HEK293 (cell line): Measurements from ENCODE around the gene CIAO1.
A peak's percentile ranks its signal among the peaks of the same experiment; 100 is the strongest.

Source experiments
- ATF2 ChIP-seq: fragments of 450-650 bp; formaldehyde crosslinking; IDR thresholded peaks from 2 replicates; pipeline ENCODE4 v1.5.1; 2016; ENCODE audit warnings: missing biosample characterization, missing genetic modification characterization, low read depth
- GLI2 ChIP-seq: fragments of 450-650 bp; formaldehyde crosslinking; IDR thresholded peaks from 2 replicates; pipeline ENCODE4; 2017; ENCODE audit warnings: missing biosample characterization, missing genetic modification characterization, low read depth, borderline replicate concordance
- PATZ1 ChIP-seq: fragments of 450-650 bp; formaldehyde crosslinking; IDR thresholded peaks from 2 replicates; pipeline ENCODE4 v1.5.1; 2016; ENCODE audit warnings: missing biosample characterization, missing genetic modification characterization
- YY1 ChIP-seq: fragments of 450-650 bp; formaldehyde crosslinking; IDR thresholded peaks from 2 replicates; pipeline ENCODE4 v1.5.1; 2018; ENCODE audit warnings: missing biosample characterization, missing genetic modification characterization
- ZBTB1 ChIP-seq: fragments of 450-650 bp; formaldehyde crosslinking; IDR thresholded peaks from 2 replicates; pipeline ENCODE4 v1.5.1; 2016; ENCODE audit warnings: missing biosample characterization, missing genetic modification characterization
- ZBTB44 ChIP-seq: fragments of 450-650 bp; IDR thresholded peaks from 2 replicates; pipeline ENCODE4 v1.5.1; 2018; ENCODE audit warnings: missing biosample characterization, mild to moderate bottlenecking, missing genetic modification characterization
- ZEB2 ChIP-seq: fragments of 450-650 bp; formaldehyde crosslinking; IDR thresholded peaks from 2 replicates; pipeline ENCODE4 v1.5.1; 2016; ENCODE audit warnings: missing biosample characterization, missing genetic modification characterization
- ZFHX2 ChIP-seq: fragments of 450-650 bp; formaldehyde crosslinking; conservative IDR thresholded peaks from 2 replicates; pipeline ENCODE4 v1.5.1; 2016; ENCODE audit warnings: missing biosample characterization, missing genetic modification characterization
- ZFP37 ChIP-seq: fragments of 450-650 bp; formaldehyde crosslinking; IDR thresholded peaks from 2 replicates; pipeline ENCODE4 v1.5.1; 2016; ENCODE audit warnings: missing biosample characterization, missing genetic modification characterization
- ZNF121 ChIP-seq: fragments of 450-650 bp; formaldehyde crosslinking; IDR thresholded peaks from 2 replicates; pipeline ENCODE4 v1.5.1; 2016; ENCODE audit warnings: missing biosample characterization, missing genetic modification characterization
- ZNF292 ChIP-seq: fragments of 450-650 bp; formaldehyde crosslinking; IDR thresholded peaks from 2 replicates; pipeline ENCODE4 v1.5.1; 2016; ENCODE audit warnings: low read depth, missing biosample characterization, missing genetic modification characterization, borderline replicate concordance
- ZNF302 ChIP-seq: fragments of 450-650 bp; formaldehyde crosslinking; IDR thresholded peaks from 2 replicates; pipeline ENCODE4 v1.5.1; 2016; ENCODE audit warnings: missing biosample characterization, missing genetic modification characterization, low read depth
- ZNF341 ChIP-seq: fragments of 450-650 bp; formaldehyde crosslinking; IDR thresholded peaks from 2 replicates; pipeline ENCODE4; 2016; ENCODE audit warnings: low read depth, missing biosample characterization, missing genetic modification characterization
- ZNF488 ChIP-seq: fragments of 450-650 bp; formaldehyde crosslinking; IDR thresholded peaks from 2 replicates; pipeline ENCODE4 v1.5.1; 2016; ENCODE audit warnings: missing biosample characterization, missing genetic modification characterization
- ZNF654 ChIP-seq: fragments of 450-650 bp; formaldehyde crosslinking; IDR thresholded peaks from 2 replicates; pipeline ENCODE4 v1.5.1; 2016; ENCODE audit warnings: low read depth, missing biosample characterization, missing genetic modification characterization
- ZNF677 ChIP-seq: fragments of 450-650 bp; IDR thresholded peaks from 2 replicates; pipeline ENCODE4 v1.5.0; 2018; ENCODE audit warnings: missing biosample characterization, mild to moderate bottlenecking, missing genetic modification characterization, moderate library complexity
- ZNF701 ChIP-seq: fragments of 450-650 bp; formaldehyde crosslinking; IDR thresholded peaks from 2 replicates; pipeline ENCODE4 v1.5.1; 2016; ENCODE audit warnings: missing biosample characterization, missing genetic modification characterization
- ZNF792 ChIP-seq: fragments of 450-650 bp; formaldehyde crosslinking; IDR thresholded peaks from 2 replicates; pipeline ENCODE4 v1.5.1; 2016; ENCODE audit warnings: missing biosample characterization, missing genetic modification characterization
- ZSCAN16 ChIP-seq: fragments of 450-650 bp; formaldehyde crosslinking; IDR thresholded peaks from 2 replicates; pipeline ENCODE4 v1.5.1; 2016; ENCODE audit warnings: missing biosample characterization, missing genetic modification characterization
- TF ChIP-seq, protein P1 (sequence below): fragments of 450-650 bp; formaldehyde crosslinking; IDR thresholded peaks from 2 replicates; pipeline ENCODE4 v1.5.1; 2016; ENCODE audit warnings: missing biosample characterization, missing genetic modification characterization
- TF ChIP-seq, protein P2 (sequence below): fragments of 450-650 bp; formaldehyde crosslinking; IDR thresholded peaks from 2 replicates; pipeline ENCODE4 v1.5.1; 2017; ENCODE audit warnings: missing biosample characterization, missing genetic modification characterization
- TF ChIP-seq, protein P3 (sequence below): fragments of 450-650 bp; formaldehyde crosslinking; IDR thresholded peaks from 2 replicates; pipeline ENCODE4 v1.5.1; 2016; ENCODE audit warnings: missing biosample characterization, missing genetic modification characterization
- TF ChIP-seq, protein P4 (sequence below): fragments of 450-650 bp; formaldehyde crosslinking; IDR thresholded peaks from 2 replicates; pipeline ENCODE4 v1.5.1; 2017; ENCODE audit warnings: missing biosample characterization, missing genetic modification characterization
- TF ChIP-seq, protein P5 (sequence below): fragments of 450-650 bp; formaldehyde crosslinking; IDR thresholded peaks from 2 replicates; pipeline ENCODE4 v1.5.1; 2016; ENCODE audit warnings: missing biosample characterization, missing genetic modification characterization

Gene CIAO1

GRCh38 chr2:96265840-96266679 lies at the start of gene CIAO1, which contains the start of gene TMEM127 (continued):
- TF ChIP-seq ZNF792: peak; percentile 76; the same call in 1 of the 2 replicates
- TF ChIP-seq, protein P1, sequence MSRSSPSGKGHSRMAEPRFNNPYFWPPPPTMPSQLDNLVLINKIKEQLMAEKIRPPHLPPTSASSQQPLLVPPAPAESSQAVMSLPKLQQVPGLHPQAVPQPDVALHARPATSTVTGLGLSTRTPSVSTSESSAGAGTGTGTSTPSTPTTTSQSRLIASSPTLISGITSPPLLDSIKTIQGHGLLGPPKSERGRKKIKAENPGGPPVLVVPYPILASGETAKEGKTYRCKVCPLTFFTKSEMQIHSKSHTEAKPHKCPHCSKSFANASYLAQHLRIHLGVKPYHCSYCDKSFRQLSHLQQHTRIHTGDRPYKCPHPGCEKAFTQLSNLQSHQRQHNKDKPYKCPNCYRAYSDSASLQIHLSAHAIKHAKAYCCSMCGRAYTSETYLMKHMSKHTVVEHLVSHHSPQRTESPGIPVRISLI (tag by site-specific recombination): no peak
- TF ChIP-seq ZBTB44 (tag by site-specific recombination): no peak
- peak; percentile 66 for TF ChIP-seq ZEB2 (tag by site-specific recombination)
- TF ChIP-seq ZFP37: peak; percentile 66
- no peak for TF ChIP-seq ZNF488 (tag by site-specific recombination)
- TF ChIP-seq ZBTB1: peak; percentile 97; the same call in 1 of the 2 replicates
- TF ChIP-seq ZSCAN16 (tag by site-specific recombination): no peak
- TF ChIP-seq ZFHX2 (tag by site-specific recombination): peak; percentile 89
- TF ChIP-seq ZNF302 (tag by site-specific recombination): no peak
- TF ChIP-seq, protein P2, sequence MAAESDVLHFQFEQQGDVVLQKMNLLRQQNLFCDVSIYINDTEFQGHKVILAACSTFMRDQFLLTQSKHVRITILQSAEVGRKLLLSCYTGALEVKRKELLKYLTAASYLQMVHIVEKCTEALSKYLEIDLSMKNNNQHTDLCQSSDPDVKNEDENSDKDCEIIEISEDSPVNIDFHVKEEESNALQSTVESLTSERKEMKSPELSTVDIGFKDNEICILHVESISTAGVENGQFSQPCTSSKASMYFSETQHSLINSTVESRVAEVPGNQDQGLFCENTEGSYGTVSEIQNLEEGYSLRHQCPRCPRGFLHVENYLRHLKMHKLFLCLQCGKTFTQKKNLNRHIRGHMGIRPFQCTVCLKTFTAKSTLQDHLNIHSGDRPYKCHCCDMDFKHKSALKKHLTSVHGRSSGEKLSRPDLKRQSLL (tag by site-specific recombination): no peak
- TF ChIP-seq PATZ1 (tag by site-specific recombination): peak; percentile 85
- no peak for TF ChIP-seq ZNF701 (tag by site-specific recombination)
- TF ChIP-seq, protein P3, sequence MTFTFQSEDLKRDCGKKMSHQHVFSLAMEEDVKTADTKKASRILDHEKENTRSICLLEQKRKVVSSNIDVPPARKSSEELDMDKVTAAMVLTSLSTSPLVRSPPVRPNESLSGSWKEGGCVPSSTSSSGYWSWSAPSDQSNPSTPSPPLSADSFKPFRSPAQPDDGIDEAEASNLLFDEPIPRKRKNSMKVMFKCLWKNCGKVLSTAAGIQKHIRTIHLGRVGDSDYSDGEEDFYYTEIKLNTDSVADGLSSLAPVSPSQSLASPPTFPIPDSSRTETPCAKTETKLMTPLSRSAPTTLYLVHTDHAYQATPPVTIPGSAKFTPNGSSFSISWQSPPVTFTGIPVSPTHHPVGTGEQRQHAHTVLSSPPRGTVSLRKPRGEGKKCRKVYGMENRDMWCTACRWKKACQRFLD (tag by site-specific recombination): no peak
- no peak for TF ChIP-seq ZNF654
- peak; percentile 34; the same call in 1 of the 2 replicates for TF ChIP-seq ZNF341 (tag by site-specific recombination)
- TF ChIP-seq, protein P4, sequence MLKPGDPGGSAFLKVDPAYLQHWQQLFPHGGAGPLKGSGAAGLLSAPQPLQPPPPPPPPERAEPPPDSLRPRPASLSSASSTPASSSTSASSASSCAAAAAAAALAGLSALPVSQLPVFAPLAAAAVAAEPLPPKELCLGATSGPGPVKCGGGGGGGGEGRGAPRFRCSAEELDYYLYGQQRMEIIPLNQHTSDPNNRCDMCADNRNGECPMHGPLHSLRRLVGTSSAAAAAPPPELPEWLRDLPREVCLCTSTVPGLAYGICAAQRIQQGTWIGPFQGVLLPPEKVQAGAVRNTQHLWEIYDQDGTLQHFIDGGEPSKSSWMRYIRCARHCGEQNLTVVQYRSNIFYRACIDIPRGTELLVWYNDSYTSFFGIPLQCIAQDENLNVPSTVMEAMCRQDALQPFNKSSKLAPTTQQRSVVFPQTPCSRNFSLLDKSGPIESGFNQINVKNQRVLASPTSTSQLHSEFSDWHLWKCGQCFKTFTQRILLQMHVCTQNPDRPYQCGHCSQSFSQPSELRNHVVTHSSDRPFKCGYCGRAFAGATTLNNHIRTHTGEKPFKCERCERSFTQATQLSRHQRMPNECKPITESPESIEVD (tag by site-specific recombination): no peak
- no peak for TF ChIP-seq GLI2
- TF ChIP-seq, protein P5, sequence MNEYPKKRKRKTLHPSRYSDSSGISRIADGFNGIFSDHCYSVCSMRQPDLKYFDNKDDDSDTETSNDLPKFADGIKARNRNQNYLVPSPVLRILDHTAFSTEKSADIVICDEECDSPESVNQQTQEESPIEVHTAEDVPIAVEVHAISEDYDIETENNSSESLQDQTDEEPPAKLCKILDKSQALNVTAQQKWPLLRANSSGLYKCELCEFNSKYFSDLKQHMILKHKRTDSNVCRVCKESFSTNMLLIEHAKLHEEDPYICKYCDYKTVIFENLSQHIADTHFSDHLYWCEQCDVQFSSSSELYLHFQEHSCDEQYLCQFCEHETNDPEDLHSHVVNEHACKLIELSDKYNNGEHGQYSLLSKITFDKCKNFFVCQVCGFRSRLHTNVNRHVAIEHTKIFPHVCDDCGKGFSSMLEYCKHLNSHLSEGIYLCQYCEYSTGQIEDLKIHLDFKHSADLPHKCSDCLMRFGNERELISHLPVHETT: 0 out of 2 replicates have a peak, but pooled peaks have one; percentile 21
- TF ChIP-seq ZNF677 (tag by site-specific recombination): no peak
- no peak for TF ChIP-seq ZNF121 (tag by site-specific recombination)
- no peak for TF ChIP-seq ZNF292 (tag by site-specific recombination)
- TF ChIP-seq YY1 (tag by site-specific recombination): no peak; the same call in 1 of the 2 replicates
- TF ChIP-seq ATF2 (tag by site-specific recombination): no peak
